Stimulated activated CD4-positive, alpha-beta T cell treated with anti-CD3 and anti-CD28 coated beads, Interleukin-12 subunit alpha, Interleukin-12 subunit beta, amount 100 ng/mL, for 24 hours (primary cell): ENCODE data around the gene ERCC2.
"Not testable (repeated sequence)": the region's sequence is repeated elsewhere in the genome, so short reads cannot be mapped to it uniquely, and the experiment has no call there.

ENCODE experiments used
- DNase-seq, 2 experiments: peaks; one replicate each; pipeline ENCODE4 v3.0.0-alpha.2; 2020; ENCODE audit warnings: low read depth in 2 of 2

Gene ERCC2

GRCh38 chr19:45333609-45334303 is 36.6 kb downstream of the ERCC2 start:
- no peak for DNase-seq

- DNase-seq: no peak
Measured at GRCh38 chr19:45331411-45331810, 39.0 kb downstream of the ERCC2 start.

GRCh38 chr19:45327404-45328143 is 42.8 kb downstream of the ERCC2 start:
- DNase-seq: no peak

GRCh38 chr19:45324349-45324907 is 45.9 kb downstream of the ERCC2 start:
- no peak for DNase-seq

- no peak for DNase-seq
Measured at GRCh38 chr19:45323671-45324081, 46.7 kb downstream of the ERCC2 start.

GRCh38 chr19:45322744-45323281 is 47.6 kb downstream of the ERCC2 start, which contains the start of gene CKM:
Gene CKM (minus strand): TSS chr19:45322875. CDS start chr19:45319713, 3,162 bp downstream.
- no peak for DNase-seq

GRCh38 chr19:45322311-45322710 is 48.1 kb downstream of the ERCC2 start:
- DNase-seq: no peak

GRCh38 chr19:45321848-45322247 is 48.5 kb downstream of the ERCC2 start:
- no peak for DNase-seq

- no peak for DNase-seq
Measured at GRCh38 chr19:45320997-45321775, 49.2 kb downstream of the ERCC2 start.

- no peak for DNase-seq
Measured at GRCh38 chr19:45315304-45315703, 55.1 kb downstream of the ERCC2 start.

GRCh38 chr19:45314708-45315245 is 55.6 kb downstream of the ERCC2 start:
- no peak for DNase-seq

GRCh38 chr19:45312285-45312684 is 58.1 kb downstream of the ERCC2 start:
- not testable (repeated sequence) for DNase-seq

- no peak for DNase-seq
Measured at GRCh38 chr19:45311621-45312020, 58.8 kb downstream of the ERCC2 start.

GRCh38 chr19:45309322-45309721 is 61.1 kb downstream of the ERCC2 start:
- not testable (repeated sequence) for DNase-seq

- DNase-seq: no peak
Measured at GRCh38 chr19:45307361-45307760, 63.0 kb downstream of the ERCC2 start.

GRCh38 chr19:45306518-45307027 is 63.8 kb downstream of the ERCC2 start:
- no peak for DNase-seq

- no peak for DNase-seq
Measured at GRCh38 chr19:45306040-45306439, 64.3 kb downstream of the ERCC2 start.

GRCh38 chr19:45305421-45305820 is 65.0 kb downstream of the ERCC2 start:
- DNase-seq: no peak

GRCh38 chr19:45305007-45305406 is 65.4 kb downstream of the ERCC2 start:
- DNase-seq: no peak

- no peak for DNase-seq
Measured at GRCh38 chr19:45304141-45304926, 66.0 kb downstream of the ERCC2 start.
